Activated CD8-positive, alpha-beta memory T cell treated with anti-CD3 and anti-CD28 coated beads, Interleukin-2, amount 50 U/mL, for 48 hours (primary cell): ENCODE data around the gene GALNT12.

Experiments used
- DNase-seq: peaks from one replicate; pipeline ENCODE4 v3.0.0-alpha.2; 2020

GALNT12 gene

GRCh38 chr9:98834386-98834785, 26.9 kb downstream of the GALNT12 start:
- DNase-seq: no peak

GRCh38 chr9:98836206-98836605, 28.7 kb downstream of the GALNT12 start:
- DNase-seq: no peak

DNA sequence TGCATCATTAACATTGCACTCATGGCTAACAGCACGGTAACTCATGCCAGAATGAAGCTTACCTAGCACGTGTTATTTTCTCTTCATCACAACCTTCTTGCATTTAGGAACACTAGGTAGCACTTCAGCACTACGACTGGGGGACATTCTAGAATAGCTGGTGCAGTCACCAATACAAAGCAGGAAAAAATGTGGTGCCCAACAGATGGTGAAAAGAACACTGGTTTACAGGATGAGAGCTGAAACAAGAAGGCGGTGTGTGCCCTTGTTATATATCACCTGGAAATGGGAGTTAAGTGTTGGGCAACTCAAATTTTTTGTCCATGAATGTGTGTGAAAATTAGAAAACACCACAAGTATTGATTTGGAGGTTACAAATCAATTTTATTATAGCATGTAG, 30.0 kb downstream of the GALNT12 start:
- DNase-seq: no peak

GRCh38 chr9:98838155-98838867, 30.8 kb downstream of the GALNT12 start:
- DNase-seq: no peak

DNA sequence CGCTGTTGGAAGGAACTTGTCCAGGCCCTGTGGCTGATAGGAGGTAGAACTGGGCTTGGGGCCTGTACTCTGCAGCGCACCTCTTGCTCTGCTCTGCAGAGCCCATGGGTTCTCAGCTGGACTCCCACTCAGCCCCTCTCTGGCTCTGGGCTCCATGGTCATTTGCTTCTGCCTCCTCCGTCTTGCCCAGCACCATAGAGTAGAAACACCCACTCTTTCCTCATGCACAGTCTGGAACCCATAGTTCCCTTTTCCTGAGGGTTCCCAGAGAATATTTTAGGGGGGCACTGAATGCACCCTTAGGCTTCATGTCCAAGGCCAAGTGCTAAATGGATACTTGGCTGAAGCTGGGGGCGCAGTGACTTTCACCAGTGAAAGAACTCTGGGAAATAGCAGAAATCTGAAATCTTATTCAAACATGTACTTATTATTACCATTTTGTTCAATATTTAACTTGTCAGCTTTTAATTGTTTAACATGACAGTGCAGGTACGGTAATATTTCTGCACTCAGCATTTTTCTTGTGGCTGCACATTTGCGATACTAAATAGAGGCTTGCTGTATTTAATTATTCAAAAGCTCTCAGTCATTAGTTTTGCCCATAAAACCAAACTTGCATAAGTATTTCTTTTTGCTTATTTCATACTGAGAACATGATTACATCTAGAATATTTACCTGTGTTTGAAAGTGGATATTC, 31.5 kb downstream of the GALNT12 start:
- DNase-seq: no peak

GRCh38 chr9:98839724-98840123, 32.3 kb downstream of the GALNT12 start:
- DNase-seq: no peak

- DNase-seq: no peak
These were observed 35.0 kb downstream of the GALNT12 start for GRCh38 chr9:98842510-98842909.

GRCh38 chr9:98846081-98846480, 38.6 kb downstream of the GALNT12 start:
- DNase-seq: no peak

GRCh38 chr9:98846879-98847278, 39.4 kb downstream of the GALNT12 start:
- DNase-seq: no peak

DNA sequence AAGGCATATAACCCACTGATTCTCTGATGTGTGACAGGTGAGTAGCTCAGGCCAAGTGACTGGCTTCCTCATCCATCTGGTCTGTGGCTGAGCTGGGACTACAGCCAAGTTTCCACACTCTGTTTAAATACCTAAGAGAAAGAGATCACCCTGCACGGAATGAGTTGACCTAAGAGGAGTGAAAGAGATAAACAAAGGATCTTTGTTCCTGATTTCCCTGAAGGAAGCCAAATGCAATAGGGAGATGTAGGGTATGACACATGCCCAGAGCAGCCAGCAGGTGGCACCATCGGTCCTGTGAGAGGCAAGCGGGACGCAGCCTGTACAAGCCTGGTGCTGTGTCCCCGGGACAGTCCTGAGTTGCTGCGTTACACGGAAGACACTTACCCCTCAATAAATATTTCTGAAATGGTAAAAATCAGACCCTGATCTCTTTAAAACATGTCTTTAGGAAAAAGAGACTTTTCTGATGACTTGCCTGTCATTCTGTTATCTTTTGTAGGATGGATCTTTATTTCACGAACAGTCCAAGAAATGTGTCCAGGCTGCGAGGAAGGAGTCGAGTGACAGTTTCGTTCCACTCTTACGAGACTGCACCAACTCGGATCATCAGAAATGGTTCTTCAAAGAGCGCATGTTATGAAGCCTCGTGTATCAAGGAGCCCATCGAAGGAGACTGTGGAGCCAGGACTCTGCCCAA, 41.1 kb downstream of the GALNT12 start:
- peak; percentile 89 for DNase-seq

- DNase-seq: no peak
These were observed 42.1 kb downstream of the GALNT12 start for GRCh38 chr9:98849563-98849962.

- DNase-seq: no peak
These were observed 43.6 kb downstream of the GALNT12 start for GRCh38 chr9:98850851-98851729.

- DNase-seq: peak; percentile 59
These were observed 44.4 kb downstream of the GALNT12 start for GRCh38 chr9:98851730-98852459.

- no peak for DNase-seq
These were observed 44.9 kb downstream of the GALNT12 start for GRCh38 chr9:98852460-98852734.

DNA sequence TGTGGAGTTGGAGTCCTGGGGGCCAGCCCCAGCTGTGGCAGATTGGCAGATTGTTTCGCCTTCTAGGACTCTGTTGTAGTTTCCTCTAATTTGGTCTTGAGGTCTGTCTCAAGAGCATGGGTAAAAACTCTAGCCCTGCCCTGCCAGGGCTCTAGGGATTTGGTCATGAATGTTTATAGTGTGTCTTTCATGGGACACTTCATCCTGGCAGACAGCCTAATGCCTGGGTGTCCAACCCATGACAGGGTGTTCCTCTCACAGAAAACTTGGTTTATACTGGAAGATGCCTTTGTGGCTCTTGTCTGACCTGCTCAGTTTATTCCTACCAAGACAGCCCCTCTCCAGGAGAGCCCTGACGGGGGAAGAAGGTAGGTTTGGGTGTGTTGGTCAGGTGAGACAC, 45.5 kb downstream of the GALNT12 start:
- DNase-seq: no peak

- DNase-seq: no peak
These were observed 46.8 kb downstream of the GALNT12 start for GRCh38 chr9:98854266-98854665.

DNA sequence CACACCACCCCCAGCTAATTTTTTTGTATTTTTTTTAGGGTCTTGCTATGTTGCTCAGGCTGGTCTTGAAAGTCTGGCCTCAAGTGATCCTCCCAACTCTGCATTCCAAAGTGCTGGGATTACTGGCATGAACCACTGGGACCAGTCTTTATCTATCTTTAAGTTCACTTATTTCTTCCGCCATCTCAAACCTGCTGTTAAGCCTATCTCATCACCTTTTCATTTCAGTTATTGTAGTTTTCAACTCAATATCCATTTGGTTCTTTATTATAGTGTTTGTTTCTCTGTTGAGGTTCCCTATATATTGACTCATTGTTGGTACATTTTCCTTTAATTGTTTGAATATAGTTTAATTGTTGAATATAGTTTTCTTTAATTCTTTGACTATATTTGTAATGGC, 48.1 kb downstream of the GALNT12 start:
- DNase-seq: no peak

GRCh38 chr9:98856982-98857381, 49.5 kb downstream of the GALNT12 start:
- no peak for DNase-seq

DNA sequence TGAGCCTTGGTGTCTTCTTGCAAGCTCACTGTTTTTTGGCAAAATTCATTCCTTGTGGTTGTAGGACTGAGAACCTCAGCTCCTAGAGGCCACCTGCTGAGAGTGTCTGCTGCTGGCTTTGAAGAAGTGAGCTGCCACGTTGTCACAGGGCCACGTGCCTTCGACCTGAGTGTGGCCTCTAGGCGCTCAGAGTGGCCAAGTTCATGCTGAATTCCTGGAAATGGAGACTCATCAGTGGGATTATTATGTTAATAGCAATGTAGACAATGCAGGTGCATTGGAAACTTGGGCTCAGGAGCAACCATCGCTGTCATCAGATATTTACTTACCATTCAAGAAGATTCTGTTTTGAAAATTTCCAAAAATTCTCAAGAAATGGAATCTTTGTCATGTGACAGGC, 52.5 kb downstream of the GALNT12 start:
- DNase-seq: no peak

GRCh38 chr9:98860871-98861293, 53.4 kb downstream of the GALNT12 start:
- no peak for DNase-seq

- DNase-seq: no peak
These were observed 54.5 kb downstream of the GALNT12 start for GRCh38 chr9:98861781-98862504.

GRCh38 chr9:98862936-98863335, 55.5 kb downstream of the GALNT12 start:
- DNase-seq: no peak
